HTR-8/SVneo (cell line): ENCODE data around the gene LGALS3.
"Not testable (repeated sequence)": the region's sequence is repeated elsewhere in the genome, so short reads cannot be mapped to it uniquely, and the experiment has no call there.

Experiments used
- DNase-seq: peaks from one replicate; pipeline ENCODE4 v3.0.0; 2011; ENCODE audit warnings: low spot score, mixed read lengths; ENCODE audit not compliant: insufficient read length
- FAIRE-seq: peaks from 2 replicates; lab custom pipeline; 2011; peaks lifted over from hg19 to GRCh38; lab: Jason Lieb, UNC

The LGALS3 gene

GRCh38 chr14:55129086-55129427 lies at the start of gene LGALS3:
Gene LGALS3 (plus strand): TSS chr14:55129252. CDS start chr14:55137374, 8,122 bp downstream.
- peak; percentile 78 for DNase-seq
- FAIRE-seq: peak; percentile 77

- not testable (repeated sequence) for DNase-seq, FAIRE-seq
Observed at GRCh38 chr14:55079961-55080360, 49.1 kb upstream of the LGALS3 start.

GRCh38 chr14:55084401-55085059 lies 44.5 kb upstream of the LGALS3 start:
- no peak for DNase-seq
- peak; percentile 69 for FAIRE-seq

GRCh38 chr14:55085060-55085660 lies 43.9 kb upstream of the LGALS3 start:
- DNase-seq: no peak
- no peak for FAIRE-seq

GRCh38 chr14:55086938-55087337 lies 42.1 kb upstream of the LGALS3 start:
- DNase-seq (no peak), FAIRE-seq (no peak)

GRCh38 chr14:55088356-55088755 lies 40.7 kb upstream of the LGALS3 start:
- FAIRE-seq (no peak), DNase-seq (no peak)

- FAIRE-seq: no peak
- DNase-seq: no peak
Observed at GRCh38 chr14:55092341-55092740, 36.7 kb upstream of the LGALS3 start.

GRCh38 chr14:55094292-55095157 lies 34.5 kb upstream of the LGALS3 start:
- DNase-seq (peak; percentile 83), FAIRE-seq (peak; percentile 76)

GRCh38 chr14:55097881-55098560 lies 31.0 kb upstream of the LGALS3 start:
- FAIRE-seq (peak; percentile 71), DNase-seq (no peak)

- no peak for FAIRE-seq
Observed at GRCh38 chr14:55098561-55098898, 30.5 kb upstream of the LGALS3 start.

GRCh38 chr14:55099756-55100155 lies 29.3 kb upstream of the LGALS3 start:
- DNase-seq: no peak
- no peak for FAIRE-seq

More at GRCh38 chr14:55098561-55098898, 30.5 kb upstream of the LGALS3 start:
- no peak for DNase-seq

GRCh38 chr14:55101698-55102097 lies 27.4 kb upstream of the LGALS3 start:
- no peak for DNase-seq
- FAIRE-seq: no peak

GRCh38 chr14:55102141-55102621 lies 26.9 kb upstream of the LGALS3 start:
- peak; percentile 89 for FAIRE-seq
- no peak for DNase-seq

- DNase-seq (peak; percentile 96), FAIRE-seq (peak; percentile 97)
Observed at GRCh38 chr14:55103005-55103640, 25.9 kb upstream of the LGALS3 start.

- DNase-seq: no peak
- FAIRE-seq: peak; percentile 86
Observed at GRCh38 chr14:55103971-55104954, 24.8 kb upstream of the LGALS3 start.

GRCh38 chr14:55105991-55106390 lies 23.1 kb upstream of the LGALS3 start:
- FAIRE-seq (peak; percentile 16), DNase-seq (no peak)

- FAIRE-seq: peak; percentile 97
- DNase-seq: peak; percentile 99
Observed at GRCh38 chr14:55107766-55108554, 21.1 kb upstream of the LGALS3 start.

GRCh38 chr14:55109836-55110235 lies 19.2 kb upstream of the LGALS3 start:
- DNase-seq: no peak
- peak; percentile 28 for FAIRE-seq
